ENCODE results near the gene PLA2G2D. TPM values are rescaled to one million over a fixed set of nuclear protein-coding genes. Genes with fewer than 3 reads are reported as not detected.

Gene PLA2G2D
- total and polyA plus RNA-seq, 2 of the 13 experiments (the other 11 are each of a cell fraction or from before 2014, with no cell fraction given): not detected

GRCh38 chr1:20096840-20097447, 22.4 kb downstream of the PLA2G2D start (continued):
- TF ChIP-seq, protein P1, sequence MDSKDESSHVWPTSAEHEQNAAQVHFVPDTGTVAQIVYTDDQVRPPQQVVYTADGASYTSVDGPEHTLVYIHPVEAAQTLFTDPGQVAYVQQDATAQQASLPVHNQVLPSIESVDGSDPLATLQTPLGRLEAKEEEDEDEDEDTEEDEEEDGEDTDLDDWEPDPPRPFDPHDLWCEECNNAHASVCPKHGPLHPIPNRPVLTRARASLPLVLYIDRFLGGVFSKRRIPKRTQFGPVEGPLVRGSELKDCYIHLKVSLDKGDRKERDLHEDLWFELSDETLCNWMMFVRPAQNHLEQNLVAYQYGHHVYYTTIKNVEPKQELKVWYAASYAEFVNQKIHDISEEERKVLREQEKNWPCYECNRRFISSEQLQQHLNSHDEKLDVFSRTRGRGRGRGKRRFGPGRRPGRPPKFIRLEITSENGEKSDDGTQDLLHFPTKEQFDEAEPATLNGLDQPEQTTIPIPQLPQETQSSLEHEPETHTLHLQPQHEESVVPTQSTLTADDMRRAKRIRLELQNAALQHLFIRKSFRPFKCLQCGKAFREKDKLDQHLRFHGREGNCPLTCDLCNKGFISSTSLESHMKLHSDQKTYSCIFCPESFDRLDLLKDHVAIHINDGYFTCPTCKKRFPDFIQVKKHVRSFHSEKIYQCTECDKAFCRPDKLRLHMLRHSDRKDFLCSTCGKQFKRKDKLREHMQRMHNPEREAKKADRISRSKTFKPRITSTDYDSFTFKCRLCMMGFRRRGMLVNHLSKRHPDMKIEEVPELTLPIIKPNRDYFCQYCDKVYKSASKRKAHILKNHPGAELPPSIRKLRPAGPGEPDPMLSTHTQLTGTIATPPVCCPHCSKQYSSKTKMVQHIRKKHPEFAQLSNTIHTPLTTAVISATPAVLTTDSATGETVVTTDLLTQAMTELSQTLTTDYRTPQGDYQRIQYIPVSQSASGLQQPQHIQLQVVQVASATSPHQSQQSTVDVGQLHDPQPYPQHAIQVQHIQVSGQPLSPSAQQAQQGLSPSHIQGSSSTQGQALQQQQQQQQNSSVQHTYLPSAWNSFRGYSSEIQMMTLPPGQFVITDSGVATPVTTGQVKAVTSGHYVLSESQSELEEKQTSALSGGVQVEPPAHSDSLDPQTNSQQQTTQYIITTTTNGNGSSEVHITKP (CRISPR knock-in tag; IDR thresholded peaks at IDR 0.05; ENCODE audit: low read depth): no peak
- TF ChIP-seq ZSCAN22 (CRISPR knock-in tag; IDR thresholded peaks at IDR 0.05) (no peak), NFYC (CRISPR knock-in tag; IDR thresholded peaks at IDR 0.05) (no peak), EHMT2 (IDR thresholded peaks at IDR 0.05; ENCODE audit: borderline replicate concordance, low read depth, low read length) (no peak), ATF7-NPFF (CRISPR knock-in tag; IDR thresholded peaks at IDR 0.05; ENCODE audit: low read depth) (no peak), ZNF564 (CRISPR knock-in tag; IDR thresholded peaks at IDR 0.05) (no peak), NFATC3 (CRISPR knock-in tag; IDR thresholded peaks at IDR 0.05) (no peak), CERS6 (CRISPR knock-in tag; IDR thresholded peaks at IDR 0.05) (no peak), ZNF460 (CRISPR knock-in tag; IDR thresholded peaks at IDR 0.05; ENCODE audit: borderline replicate concordance) (no peak), NAIF1 (CRISPR knock-in tag; IDR thresholded peaks at IDR 0.05; ENCODE audit: borderline replicate concordance) (no peak)
- TF ChIP-seq, protein P2, sequence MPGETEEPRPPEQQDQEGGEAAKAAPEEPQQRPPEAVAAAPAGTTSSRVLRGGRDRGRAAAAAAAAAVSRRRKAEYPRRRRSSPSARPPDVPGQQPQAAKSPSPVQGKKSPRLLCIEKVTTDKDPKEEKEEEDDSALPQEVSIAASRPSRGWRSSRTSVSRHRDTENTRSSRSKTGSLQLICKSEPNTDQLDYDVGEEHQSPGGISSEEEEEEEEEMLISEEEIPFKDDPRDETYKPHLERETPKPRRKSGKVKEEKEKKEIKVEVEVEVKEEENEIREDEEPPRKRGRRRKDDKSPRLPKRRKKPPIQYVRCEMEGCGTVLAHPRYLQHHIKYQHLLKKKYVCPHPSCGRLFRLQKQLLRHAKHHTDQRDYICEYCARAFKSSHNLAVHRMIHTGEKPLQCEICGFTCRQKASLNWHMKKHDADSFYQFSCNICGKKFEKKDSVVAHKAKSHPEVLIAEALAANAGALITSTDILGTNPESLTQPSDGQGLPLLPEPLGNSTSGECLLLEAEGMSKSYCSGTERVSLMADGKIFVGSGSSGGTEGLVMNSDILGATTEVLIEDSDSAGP (CRISPR knock-in tag; IDR thresholded peaks at IDR 0.05; ENCODE audit: borderline replicate concordance): no peak
